ENCODE measurements around the gene IFT20.

Gene IFT20

GRCh38 chr17:28291780-28292330 lies 43.4 kb downstream of the IFT20 start:
- no peak overlapping the region for H3K4me3 ChIP-seq (ENCODE audit: low read length)
- no peak for TF ChIP-seq ZNF274 (IDR thresholded peaks at IDR 0.05; ENCODE audit: low read depth, low read length)

- no peak overlapping the region for H3K4me3 ChIP-seq (ENCODE audit: low read length)
- TF ChIP-seq ZNF274 (IDR thresholded peaks at IDR 0.05; ENCODE audit: low read depth, low read length) = no peak
Observed at GRCh38 chr17:28290703-28291102, 44.6 kb downstream of the IFT20 start.

- TF ChIP-seq ZNF274 (IDR thresholded peaks at IDR 0.05; ENCODE audit: low read depth, low read length) = no peak
- H3K4me3 ChIP-seq (ENCODE audit: low read length) = no peak overlapping the region
Observed at GRCh38 chr17:28285965-28286364, 49.3 kb downstream of the IFT20 start.

GRCh38 chr17:28282596-28282995 lies 52.7 kb downstream of the IFT20 start:
- TF ChIP-seq ZNF274 (IDR thresholded peaks at IDR 0.05; ENCODE audit: low read depth, low read length) = no peak

DNA sequence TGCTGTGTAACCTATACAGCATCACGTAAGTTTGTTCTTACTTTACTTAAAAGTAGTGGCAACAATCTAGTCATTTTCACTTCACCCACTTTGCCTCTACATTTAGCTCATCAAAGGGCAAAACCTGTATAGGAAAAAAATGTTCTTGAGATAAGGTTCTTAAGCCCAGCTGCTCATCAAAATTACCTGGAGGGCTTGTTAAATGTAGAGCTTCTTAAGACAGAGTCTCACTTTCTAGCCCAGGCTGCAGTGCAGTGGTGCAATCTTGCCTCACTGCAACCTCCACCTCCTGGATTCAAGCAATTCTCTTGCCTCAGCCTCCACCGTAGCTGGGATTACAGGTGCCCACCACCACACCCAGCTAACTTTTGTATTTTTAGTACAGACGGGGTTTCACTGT lies 54.4 kb downstream of the IFT20 start:
- no peak overlapping the region for H3K4me3 ChIP-seq (ENCODE audit: low read length)
- TF ChIP-seq ZNF274 (IDR thresholded peaks at IDR 0.05; ENCODE audit: low read depth, low read length) = no peak

More at GRCh38 chr17:28282596-28282995, 52.7 kb downstream of the IFT20 start:
- no peak overlapping the region for H3K4me3 ChIP-seq (ENCODE audit: low read length)

GRCh38 chr17:28279411-28279810 lies 55.9 kb downstream of the IFT20 start:
- TF ChIP-seq ZNF274 (IDR thresholded peaks at IDR 0.05; ENCODE audit: low read depth, low read length) = no peak
- no peak overlapping the region for H3K4me3 ChIP-seq (ENCODE audit: low read length)

Data from GM08714 (cell line).